Measurements from ENCODE around the gene PHACTR3.

DNA sequence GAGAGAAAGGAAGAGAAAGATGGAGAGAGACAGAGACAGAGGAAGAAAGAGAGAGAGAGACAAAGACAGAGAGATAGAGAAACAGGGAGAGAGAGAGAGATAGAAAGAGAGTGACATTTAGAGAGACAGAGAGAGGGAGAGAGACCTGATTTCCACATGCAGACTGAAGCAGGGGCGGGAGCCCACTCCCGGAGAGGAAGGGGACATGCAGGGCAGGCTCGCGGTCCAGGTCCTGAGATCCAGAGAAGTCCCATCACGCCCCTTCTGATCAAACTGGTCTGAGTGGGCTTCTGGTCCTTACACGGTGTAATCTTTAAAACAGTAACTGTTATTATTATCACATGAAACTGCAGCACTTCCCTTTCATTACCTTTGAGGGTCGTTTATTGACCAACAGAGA, 62.2 kb downstream of the PHACTR3 start:
- TF ChIP-seq, protein P1, sequence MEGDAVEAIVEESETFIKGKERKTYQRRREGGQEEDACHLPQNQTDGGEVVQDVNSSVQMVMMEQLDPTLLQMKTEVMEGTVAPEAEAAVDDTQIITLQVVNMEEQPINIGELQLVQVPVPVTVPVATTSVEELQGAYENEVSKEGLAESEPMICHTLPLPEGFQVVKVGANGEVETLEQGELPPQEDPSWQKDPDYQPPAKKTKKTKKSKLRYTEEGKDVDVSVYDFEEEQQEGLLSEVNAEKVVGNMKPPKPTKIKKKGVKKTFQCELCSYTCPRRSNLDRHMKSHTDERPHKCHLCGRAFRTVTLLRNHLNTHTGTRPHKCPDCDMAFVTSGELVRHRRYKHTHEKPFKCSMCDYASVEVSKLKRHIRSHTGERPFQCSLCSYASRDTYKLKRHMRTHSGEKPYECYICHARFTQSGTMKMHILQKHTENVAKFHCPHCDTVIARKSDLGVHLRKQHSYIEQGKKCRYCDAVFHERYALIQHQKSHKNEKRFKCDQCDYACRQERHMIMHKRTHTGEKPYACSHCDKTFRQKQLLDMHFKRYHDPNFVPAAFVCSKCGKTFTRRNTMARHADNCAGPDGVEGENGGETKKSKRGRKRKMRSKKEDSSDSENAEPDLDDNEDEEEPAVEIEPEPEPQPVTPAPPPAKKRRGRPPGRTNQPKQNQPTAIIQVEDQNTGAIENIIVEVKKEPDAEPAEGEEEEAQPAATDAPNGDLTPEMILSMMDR (IDR thresholded peaks at IDR 0.05): no peak
- TF ChIP-seq EZH2phosphoT487 (IDR thresholded peaks at IDR 0.05): no peak
- no peak for TF ChIP-seq EZH2 (IDR thresholded peaks at IDR 0.05)

All from neural progenitor cell (in vitro differentiated cells).